ENCODE data around the gene COA7.

Gene COA7

GRCh38 chr1:52654063-52654462 is 44.1 kb downstream of the COA7 start:
- TF ChIP-seq CTCF (IDR thresholded peaks at IDR 0.05; ENCODE audit: insufficient read depth, low read depth, low read length, missing control alignments), result no peak
- no peak for DNase-seq (ENCODE audit: low read depth)

GRCh38 chr1:52653207-52653849 is 44.8 kb downstream of the COA7 start:
- TF ChIP-seq CTCF (IDR thresholded peaks at IDR 0.05; ENCODE audit: insufficient read depth, low read depth, low read length, missing control alignments), result no peak
- DNase-seq (ENCODE audit: low read depth), result no peak
- H3K4me3 ChIP-seq (ENCODE audit: low read depth, low read length), result no peak overlapping the region

More at GRCh38 chr1:52654063-52654462, 44.1 kb downstream of the COA7 start:
- no peak overlapping the region for H3K4me3 ChIP-seq (ENCODE audit: low read depth, low read length)

- no peak for TF ChIP-seq CTCF (IDR thresholded peaks at IDR 0.05; ENCODE audit: insufficient read depth, low read depth, low read length, missing control alignments)
- no peak for DNase-seq (ENCODE audit: low read depth)
- no peak overlapping the region for H3K4me3 ChIP-seq (ENCODE audit: low read depth, low read length)
Measured at GRCh38 chr1:52651904-52652303, 46.2 kb downstream of the COA7 start.

- no peak for TF ChIP-seq CTCF (IDR thresholded peaks at IDR 0.05; ENCODE audit: insufficient read depth, low read depth, low read length, missing control alignments)
- DNase-seq (ENCODE audit: low read depth), result no peak
- no peak overlapping the region for H3K4me3 ChIP-seq (ENCODE audit: low read depth, low read length)
Measured at GRCh38 chr1:52645261-52645660, 52.9 kb downstream of the COA7 start.

- H3K4me3 ChIP-seq (ENCODE audit: low read depth, low read length), result no peak overlapping the region
- TF ChIP-seq CTCF (IDR thresholded peaks at IDR 0.05; ENCODE audit: insufficient read depth, low read depth, low read length, missing control alignments), result no peak
- peak; percentile 35 for DNase-seq (ENCODE audit: low read depth)
Measured at GRCh38 chr1:52641307-52641706, 56.8 kb downstream of the COA7 start.

GRCh38 chr1:52640697-52641096 is 57.5 kb downstream of the COA7 start:
- DNase-seq (ENCODE audit: low read depth), result no peak
- no peak for TF ChIP-seq CTCF (IDR thresholded peaks at IDR 0.05; ENCODE audit: insufficient read depth, low read depth, low read length, missing control alignments)
- H3K4me3 ChIP-seq (ENCODE audit: low read depth, low read length), result no peak overlapping the region

GRCh38 chr1:52637946-52638345 is 60.2 kb downstream of the COA7 start:
- no peak for TF ChIP-seq CTCF (IDR thresholded peaks at IDR 0.05; ENCODE audit: insufficient read depth, low read depth, low read length, missing control alignments)
- H3K4me3 ChIP-seq (ENCODE audit: low read depth, low read length), result no peak overlapping the region

More at GRCh38 chr1:52637946-52638345, 60.2 kb downstream of the COA7 start:
- no peak for DNase-seq (ENCODE audit: low read depth)

Measured in GM12865 (cell line).